Prostate gland (tissue), 2 donors: ENCODE measurements around the gene NDUFC1. TPM values are rescaled to one million over a fixed set of nuclear protein-coding genes. Genes with fewer than 3 reads are reported as not detected.

Experiments used
- DNase-seq: peaks from one replicate; pipeline ENCODE4 v3.0.0-alpha.2; 2019; ENCODE audit warnings: low spot score
- H3K27ac ChIP-seq, 2 donors: fragments of 200-600 bp; sonication (generic); 2 replicates each; pipeline ENCODE4 v1.5.1; 2017 to 2019
- H3K27me3 ChIP-seq: fragments of 200-600 bp; sonication (generic); replicated peaks from 2 replicates; pipeline ENCODE4 v1.5.1; 2019; ENCODE audit not compliant: insufficient read depth
- H3K36me3 ChIP-seq, 2 donors: fragments of 200-600 bp; sonication (generic); 1 replicate in 1 of 2; 2 replicates in 1 of 2; pipeline versions ENCODE4 v1.5.1 to v1.8.1; 2017 to 2019
- H3K4me1 ChIP-seq: fragments of 200-600 bp; sonication (generic); replicated peaks from 2 replicates; pipeline ENCODE4 v1.5.1; 2019
- H3K4me3 ChIP-seq, 2 donors: fragments of 200-600 bp; sonication (generic); 2 replicates each; pipeline ENCODE4 v1.5.1; 2017 to 2019
- H3K9me3 ChIP-seq: fragments of 200-600 bp; sonication (generic); 2 replicates; pipeline ENCODE4 v1.5.1; 2017
- CTCF ChIP-seq, 4 experiments: fragments of 200-600 bp in 2 of 4; fragments of 450-650 bp in 2 of 4; sonication (generic) in 2 of 4; IDR thresholded peaks; 1 replicate in 3 of 4; 2 replicates in 1 of 4; pipeline ENCODE4 v1.5.1; 2016 to 2019; ENCODE audit warnings: antibody characterized with exemption in 4 of 4, mild to moderate bottlenecking in 2 of 4, moderate library complexity in 2 of 4
- POLR2A ChIP-seq: fragments of 450-650 bp; IDR thresholded peaks from one replicate; pipeline ENCODE4 v1.6.1; 2016; ENCODE audit warnings: antibody characterized with exemption, mild to moderate bottlenecking
- POLR2AphosphoS5 ChIP-seq: sonication (generic); formaldehyde crosslinking; IDR thresholded peaks from one replicate; pipeline ENCODE4 v1.6.1; 2017; ENCODE audit warnings: antibody characterized with exemption
- WGBS: methylation state at CpG from one replicate; pipeline ENCODE4 v1.1.5; 2018; 5-methylcytosine and 5-hydroxymethylcytosine counted together
- intact Hi-C: fragments of 100-400 bp; cut with DNase I; formaldehyde crosslinking; loops from one replicate; pipeline ENCODE4 v1.14.2; 2022
- total RNA-seq, 2 donors: library from RNA; depleted of rRNA; stranded (reverse); fragments of >200 nt; gene quantifications; one replicate each; pipeline ENCODE4 v1.1.0, GENCODE V29; 2016

The NDUFC1 gene
- total RNA-seq = 10 to 100 TPM; 80.2 to 85.9 TPM

- Histone ChIP-seq H3K27ac (peak within 1 kb of the TSS; percentile 81 to 89), H3K27me3 (no peaks in the 10 kb centered on the region), H3K4me1 (peaks cover 3% of the 10 kb centered on the region), H3K36me3 (no peaks in the 10 kb centered on the region), H3K9me3 (no peaks in the 10 kb centered on the region), H3K4me3 (peak within 1 kb of the TSS; percentile 92 to 93)
- TF ChIP-seq POLR2AphosphoS5 = peak; percentile 42
- peak; percentile 32 for TF ChIP-seq POLR2A
- peak in 2 of 4 experiments; percentile 15 to 21 for TF ChIP-seq CTCF (IDR thresholded peaks at IDR 0.05)
- intact Hi-C loops = loop anchor here (5.0 to 10.0 kb wide), 2 partner anchors 150 to 253 kb away; partner anchors contain the start of genes RAB33B and SETD7
- DNase-seq = peak; percentile 29
- WGBS = under 1% methylated on average over 42 of the region's 46 CpGs
Observed at GRCh38 chr4:139301821-139302611, at the start of gene NDUFC1. Gene NDUFC1 (minus strand): TSS chr4:139302477. CDS start chr4:139295798, 6,679 bp downstream.

- H3K4me1 ChIP-seq = no peaks in the 10 kb centered on the region
- DNase-seq = no peak
- H3K36me3 ChIP-seq = no peaks in the 10 kb centered on the region
- no peaks in the 10 kb centered on the region for H3K27me3 ChIP-seq
- H3K4me3 ChIP-seq = no peak overlapping the region
- TF ChIP-seq CTCF (IDR thresholded peaks at IDR 0.05) (no peak), POLR2AphosphoS5 (no peak), POLR2A (no peak)
- intact Hi-C loops = no loop called here
- no peaks in the 10 kb centered on the region for H3K9me3 ChIP-seq
- H3K27ac ChIP-seq = no peak overlapping the region
Observed at GRCh38 chr4:139337612-139338011, 35.3 kb upstream of the NDUFC1 start.

GRCh38 chr4:139333046-139333445 lies 30.8 kb upstream of the NDUFC1 start:
- Histone ChIP-seq H3K4me3 (no peak overlapping the region), H3K9me3 (no peaks in the 10 kb centered on the region), H3K27me3 (no peaks in the 10 kb centered on the region), H3K4me1 (no peaks in the 10 kb centered on the region), H3K36me3 (no peaks in the 10 kb centered on the region), H3K27ac (no peak overlapping the region)
- TF ChIP-seq POLR2A (no peak), CTCF (IDR thresholded peaks at IDR 0.05) (no peak), POLR2AphosphoS5 (no peak)
- no peak for DNase-seq
- intact Hi-C loops = no loop called here
- WGBS = 98% methylated on average over 2 of the region's 2 CpGs

- no peaks in the 10 kb centered on the region for H3K9me3 ChIP-seq
- intact Hi-C loops = no loop called here
- no peaks in the 10 kb centered on the region for H3K4me1 ChIP-seq
- no peaks in the 10 kb centered on the region for H3K36me3 ChIP-seq
- no peak overlapping the region for H3K4me3 ChIP-seq
- H3K27me3 ChIP-seq = no peaks in the 10 kb centered on the region
- no peak overlapping the region for H3K27ac ChIP-seq
- WGBS = 100% methylated on average over 1 of the region's 1 CpG
- DNase-seq = no peak
- TF ChIP-seq POLR2AphosphoS5 = no peak
- no peak for TF ChIP-seq POLR2A
- TF ChIP-seq CTCF (IDR thresholded peaks at IDR 0.05) = no peak
Observed at GRCh38 chr4:139331185-139331584, 28.9 kb upstream of the NDUFC1 start.

GRCh38 chr4:139330283-139330682 lies 28.0 kb upstream of the NDUFC1 start:
- H3K27me3 ChIP-seq = no peaks in the 10 kb centered on the region
- H3K9me3 ChIP-seq = no peaks in the 10 kb centered on the region
- TF ChIP-seq POLR2A (no peak), POLR2AphosphoS5 (no peak), CTCF (IDR thresholded peaks at IDR 0.05) (no peak)
- H3K4me1 ChIP-seq = no peaks in the 10 kb centered on the region
- no peaks in the 10 kb centered on the region for H3K36me3 ChIP-seq
- no peak overlapping the region for H3K27ac ChIP-seq
- no peak for DNase-seq
- no peak overlapping the region for H3K4me3 ChIP-seq
- WGBS = 83% methylated on average over 3 of the region's 3 CpGs
- intact Hi-C loops = no loop called here
